Measurements from ENCODE around the gene M6PR. TPM values are rescaled to one million over a fixed set of nuclear protein-coding genes. Genes with fewer than 3 reads are reported as not detected.

Gene M6PR
- total and polyA plus RNA-seq, 2 of the 13 experiments (the other 11 are each of a cell fraction or from before 2014, with no cell fraction given), result 98.2 to 127 TPM

GRCh38 chr12:8949342-8950220, at the start of gene M6PR (continued):
- TF ChIP-seq, protein P1, sequence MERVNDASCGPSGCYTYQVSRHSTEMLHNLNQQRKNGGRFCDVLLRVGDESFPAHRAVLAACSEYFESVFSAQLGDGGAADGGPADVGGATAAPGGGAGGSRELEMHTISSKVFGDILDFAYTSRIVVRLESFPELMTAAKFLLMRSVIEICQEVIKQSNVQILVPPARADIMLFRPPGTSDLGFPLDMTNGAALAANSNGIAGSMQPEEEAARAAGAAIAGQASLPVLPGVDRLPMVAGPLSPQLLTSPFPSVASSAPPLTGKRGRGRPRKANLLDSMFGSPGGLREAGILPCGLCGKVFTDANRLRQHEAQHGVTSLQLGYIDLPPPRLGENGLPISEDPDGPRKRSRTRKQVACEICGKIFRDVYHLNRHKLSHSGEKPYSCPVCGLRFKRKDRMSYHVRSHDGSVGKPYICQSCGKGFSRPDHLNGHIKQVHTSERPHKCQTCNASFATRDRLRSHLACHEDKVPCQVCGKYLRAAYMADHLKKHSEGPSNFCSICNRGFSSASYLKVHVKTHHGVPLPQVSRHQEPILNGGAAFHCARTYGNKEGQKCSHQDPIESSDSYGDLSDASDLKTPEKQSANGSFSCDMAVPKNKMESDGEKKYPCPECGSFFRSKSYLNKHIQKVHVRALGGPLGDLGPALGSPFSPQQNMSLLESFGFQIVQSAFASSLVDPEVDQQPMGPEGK (CRISPR knock-in tag; IDR thresholded peaks at IDR 0.05), result peak; percentile 29; the same call in 1 of the 2 replicates
- TF ChIP-seq ZNF296 (CRISPR knock-in tag; conservative IDR thresholded peaks at IDR 0.05) (no peak), ZFP62 (CRISPR knock-in tag; IDR thresholded peaks at IDR 0.05) (no peak), KAT7 (CRISPR knock-in tag; IDR thresholded peaks at IDR 0.05; ENCODE audit: borderline replicate concordance) (no peak), ZNF737 (CRISPR knock-in tag; IDR thresholded peaks at IDR 0.05; ENCODE audit: borderline replicate concordance) (no peak), CREM (IDR thresholded peaks at IDR 0.05) (peak; percentile 98), CREM (CRISPR knock-in tag; IDR thresholded peaks at IDR 0.05) (peak; percentile 32; the same call in 1 of the 2 replicates), ZNF619 (CRISPR knock-in tag; IDR thresholded peaks at IDR 0.05) (0 out of 2 replicates have a peak, but pooled peaks have one; percentile 16), REL (CRISPR knock-in tag; conservative IDR thresholded peaks at IDR 0.05) (no peak), PRMT3 (CRISPR knock-in tag; IDR thresholded peaks at IDR 0.05; ENCODE audit: borderline replicate concordance, low read depth) (no peak), ZNF747 (CRISPR knock-in tag; IDR thresholded peaks at IDR 0.05; ENCODE audit: borderline replicate concordance) (peak; percentile 85; the same call in 1 of the 2 replicates), DPF2 (CRISPR knock-in tag; IDR thresholded peaks at IDR 0.05; ENCODE audit: borderline replicate concordance, low read depth) (0 out of 2 replicates have a peak, but pooled peaks have one; percentile 5), EZH2 (conservative IDR thresholded peaks at IDR 0.05; ENCODE audit: low read depth, low read length) (no peak), CREB3 (CRISPR knock-in tag; IDR thresholded peaks at IDR 0.05) (peak; percentile 92), ZBTB37 (CRISPR knock-in tag; IDR thresholded peaks at IDR 0.05) (0 out of 2 replicates have a peak, but pooled peaks have one; percentile 33), ZNF782 (CRISPR knock-in tag; IDR thresholded peaks at IDR 0.05; ENCODE audit: borderline replicate concordance) (no peak; the same call in 1 of the 2 replicates)
- TF ChIP-seq, protein P2, sequence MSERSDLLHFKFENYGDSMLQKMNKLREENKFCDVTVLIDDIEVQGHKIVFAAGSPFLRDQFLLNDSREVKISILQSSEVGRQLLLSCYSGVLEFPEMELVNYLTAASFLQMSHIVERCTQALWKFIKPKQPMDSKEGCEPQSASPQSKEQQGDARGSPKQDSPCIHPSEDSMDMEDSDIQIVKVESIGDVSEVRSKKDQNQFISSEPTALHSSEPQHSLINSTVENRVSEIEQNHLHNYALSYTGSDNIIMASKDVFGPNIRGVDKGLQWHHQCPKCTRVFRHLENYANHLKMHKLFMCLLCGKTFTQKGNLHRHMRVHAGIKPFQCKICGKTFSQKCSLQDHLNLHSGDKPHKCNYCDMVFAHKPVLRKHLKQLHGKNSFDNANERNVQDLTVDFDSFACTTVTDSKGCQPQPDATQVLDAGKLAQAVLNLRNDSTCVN (CRISPR knock-in tag; IDR thresholded peaks at IDR 0.05; ENCODE audit: borderline replicate concordance), result no peak; the same call in 1 of the 2 replicates
- TF ChIP-seq, protein P3, sequence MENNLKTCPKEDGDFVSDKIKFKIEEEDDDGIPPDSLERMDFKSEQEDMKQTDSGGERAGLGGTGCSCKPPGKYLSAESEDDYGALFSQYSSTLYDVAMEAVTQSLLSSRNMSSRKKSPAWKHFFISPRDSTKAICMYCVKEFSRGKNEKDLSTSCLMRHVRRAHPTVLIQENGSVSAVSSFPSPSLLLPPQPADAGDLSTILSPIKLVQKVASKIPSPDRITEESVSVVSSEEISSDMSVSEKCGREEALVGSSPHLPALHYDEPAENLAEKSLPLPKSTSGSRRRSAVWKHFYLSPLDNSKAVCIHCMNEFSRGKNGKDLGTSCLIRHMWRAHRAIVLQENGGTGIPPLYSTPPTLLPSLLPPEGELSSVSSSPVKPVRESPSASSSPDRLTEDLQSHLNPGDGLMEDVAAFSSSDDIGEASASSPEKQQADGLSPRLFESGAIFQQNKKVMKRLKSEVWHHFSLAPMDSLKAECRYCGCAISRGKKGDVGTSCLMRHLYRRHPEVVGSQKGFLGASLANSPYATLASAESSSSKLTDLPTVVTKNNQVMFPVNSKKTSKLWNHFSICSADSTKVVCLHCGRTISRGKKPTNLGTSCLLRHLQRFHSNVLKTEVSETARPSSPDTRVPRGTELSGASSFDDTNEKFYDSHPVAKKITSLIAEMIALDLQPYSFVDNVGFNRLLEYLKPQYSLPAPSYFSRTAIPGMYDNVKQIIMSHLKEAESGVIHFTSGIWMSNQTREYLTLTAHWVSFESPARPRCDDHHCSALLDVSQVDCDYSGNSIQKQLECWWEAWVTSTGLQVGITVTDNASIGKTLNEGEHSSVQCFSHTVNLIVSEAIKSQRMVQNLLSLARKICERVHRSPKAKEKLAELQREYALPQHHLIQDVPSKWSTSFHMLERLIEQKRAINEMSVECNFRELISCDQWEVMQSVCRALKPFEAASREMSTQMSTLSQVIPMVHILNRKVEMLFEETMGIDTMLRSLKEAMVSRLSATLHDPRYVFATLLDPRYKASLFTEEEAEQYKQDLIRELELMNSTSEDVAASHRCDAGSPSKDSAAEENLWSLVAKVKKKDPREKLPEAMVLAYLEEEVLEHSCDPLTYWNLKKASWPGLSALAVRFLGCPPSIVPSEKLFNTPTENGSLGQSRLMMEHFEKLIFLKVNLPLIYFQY (CRISPR knock-in tag; IDR thresholded peaks at IDR 0.05; ENCODE audit: borderline replicate concordance), result peak; percentile 70

Data from HepG2 (cell line).